ENCODE measurements around the gene KCNH1. TPM values are rescaled to one million over a fixed set of nuclear protein-coding genes. Genes with fewer than 3 reads are reported as not detected.

Gene KCNH1
- total and polyA plus RNA-seq, 10 of the 15 experiments (the other 5 are each of a cell fraction or from before 2014, with no cell fraction given) = 0.02 to 0.04 (median 0.04) TPM; not detected in 7

DNA sequence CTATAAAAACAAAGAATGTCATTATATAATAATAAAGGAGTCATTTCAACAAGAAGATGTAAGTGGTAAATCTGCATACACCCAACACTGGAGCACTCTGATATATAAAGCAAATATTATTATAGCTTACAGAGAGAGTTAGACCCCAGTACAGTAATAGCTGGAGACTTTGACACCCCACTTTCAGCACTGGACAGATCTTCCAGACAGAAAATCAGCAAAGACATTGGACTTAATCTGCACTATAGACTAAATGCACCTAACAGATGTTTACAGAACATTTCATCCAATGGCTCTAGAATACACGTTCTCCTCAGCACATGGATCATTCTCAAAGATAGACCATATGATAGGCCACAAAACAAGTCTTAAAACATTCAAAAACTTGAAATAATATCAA, 20.0 kb upstream of the KCNH1 start:
- Histone ChIP-seq H4K20me1 (ENCODE audit: control insufficient read depth, insufficient read depth) (no peaks in the 10 kb centered on the region), H3K9ac (ENCODE audit: control insufficient read depth, insufficient read depth, low read length) (no peak overlapping the region), H3K27ac (ENCODE audit: control insufficient read depth, insufficient read depth) (no peak overlapping the region), H3K27me3 (replicated peaks in 1 of 2; ENCODE audit: control insufficient read depth in 2 of 2, insufficient read depth in 2 of 2, low read length in 1 of 2) (no peaks in the 10 kb centered on the region), H3K4me2 (ENCODE audit: control insufficient read depth, insufficient read depth) (no peak overlapping the region), H3K36me3 (ENCODE audit: control insufficient read depth in 2 of 2, insufficient read depth in 2 of 2, low read length in 1 of 2) (no peaks in the 10 kb centered on the region), H3K79me2 (ENCODE audit: control insufficient read depth, insufficient read depth, low read length) (no peaks in the 10 kb centered on the region), H2AFZ (ENCODE audit: control insufficient read depth, low read depth, low read length) (no peak overlapping the region), H3K4me1 (ENCODE audit: control insufficient read depth, insufficient read depth, low read length) (no peaks in the 10 kb centered on the region), H3K4me3 (no peak overlapping the region), H3K9me3 (replicated peaks; ENCODE audit: control insufficient read depth, insufficient read depth, low read length) (no peaks in the 10 kb centered on the region)
- BruUV-seq (replicated peaks) = no TSS peak
- in situ Hi-C loops (cut with MboI) (no loop called here), intact Hi-C loops (cut with micrococcal nuclease; ENCODE audit: unreplicated experiment) (no loop called here)
- ATAC-seq (no peak), DNase-seq (ENCODE audit: low read depth, low spot score) (no peak), FAIRE-seq (no peak)
- ChIA-PET POLR2A (no interaction called here), CTCF (interaction anchor here (0.6 to 0.9 kb wide), 3 partner anchors 25 to 1330 kb away, joined by 3 to 4 read pairs (median 4); no protein-coding TSS in a partner anchor), SMC1A (ENCODE audit: uncharacterized antibody, unreplicated experiment) (interaction anchor here (1.1 kb wide), 1 partner anchor 55 kb away, joined by 3 read pairs; no protein-coding TSS in a partner anchor), RAD21 (ENCODE audit: unreplicated experiment) (no interaction called here)
- TF ChIP-seq, protein P1, sequence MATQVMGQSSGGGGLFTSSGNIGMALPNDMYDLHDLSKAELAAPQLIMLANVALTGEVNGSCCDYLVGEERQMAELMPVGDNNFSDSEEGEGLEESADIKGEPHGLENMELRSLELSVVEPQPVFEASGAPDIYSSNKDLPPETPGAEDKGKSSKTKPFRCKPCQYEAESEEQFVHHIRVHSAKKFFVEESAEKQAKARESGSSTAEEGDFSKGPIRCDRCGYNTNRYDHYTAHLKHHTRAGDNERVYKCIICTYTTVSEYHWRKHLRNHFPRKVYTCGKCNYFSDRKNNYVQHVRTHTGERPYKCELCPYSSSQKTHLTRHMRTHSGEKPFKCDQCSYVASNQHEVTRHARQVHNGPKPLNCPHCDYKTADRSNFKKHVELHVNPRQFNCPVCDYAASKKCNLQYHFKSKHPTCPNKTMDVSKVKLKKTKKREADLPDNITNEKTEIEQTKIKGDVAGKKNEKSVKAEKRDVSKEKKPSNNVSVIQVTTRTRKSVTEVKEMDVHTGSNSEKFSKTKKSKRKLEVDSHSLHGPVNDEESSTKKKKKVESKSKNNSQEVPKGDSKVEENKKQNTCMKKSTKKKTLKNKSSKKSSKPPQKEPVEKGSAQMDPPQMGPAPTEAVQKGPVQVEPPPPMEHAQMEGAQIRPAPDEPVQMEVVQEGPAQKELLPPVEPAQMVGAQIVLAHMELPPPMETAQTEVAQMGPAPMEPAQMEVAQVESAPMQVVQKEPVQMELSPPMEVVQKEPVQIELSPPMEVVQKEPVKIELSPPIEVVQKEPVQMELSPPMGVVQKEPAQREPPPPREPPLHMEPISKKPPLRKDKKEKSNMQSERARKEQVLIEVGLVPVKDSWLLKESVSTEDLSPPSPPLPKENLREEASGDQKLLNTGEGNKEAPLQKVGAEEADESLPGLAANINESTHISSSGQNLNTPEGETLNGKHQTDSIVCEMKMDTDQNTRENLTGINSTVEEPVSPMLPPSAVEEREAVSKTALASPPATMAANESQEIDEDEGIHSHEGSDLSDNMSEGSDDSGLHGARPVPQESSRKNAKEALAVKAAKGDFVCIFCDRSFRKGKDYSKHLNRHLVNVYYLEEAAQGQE (IDR thresholded peaks at IDR 0.05; ENCODE audit: low read depth, low read length) = peak; percentile 62; the same call in 1 of the 2 replicates
- no peak for TF ChIP-seq PML (IDR thresholded peaks at IDR 0.05; ENCODE audit: low read length)
- 0% methylated on average over 1 of the region's 1 CpG for WGBS (ENCODE audit: insufficient coverage, insufficient replicate concordance, low lambda C conversion rate, missing lambda C conversion rate)

DNA sequence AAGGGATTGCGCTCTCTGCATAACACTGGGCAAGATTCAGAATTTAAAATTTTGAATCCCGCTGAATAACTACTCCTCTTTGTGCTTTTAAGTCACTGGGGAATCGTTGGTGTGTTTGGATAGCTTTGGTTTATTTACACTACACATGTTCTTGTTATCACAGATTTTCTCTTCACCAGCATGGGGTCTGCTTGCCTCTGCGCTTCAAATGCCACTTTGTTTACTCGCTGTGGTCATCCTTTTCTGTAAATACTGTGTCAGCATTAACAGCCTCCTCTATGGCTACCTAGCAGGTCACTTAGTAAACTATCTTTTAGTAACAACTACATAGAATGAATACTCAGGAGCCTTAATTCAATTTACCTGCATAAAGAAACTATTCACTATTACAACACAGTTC, 14.4 kb upstream of the KCNH1 start:
- no TSS peak for BruUV-seq (replicated peaks)
- no peaks in the 10 kb centered on the region for H3K4me1 ChIP-seq (ENCODE audit: control insufficient read depth, insufficient read depth, low read length)
- ChIA-PET CTCF (no interaction called here), SMC1A (ENCODE audit: uncharacterized antibody, unreplicated experiment) (no interaction called here), RAD21 (ENCODE audit: unreplicated experiment) (no interaction called here), POLR2A (no interaction called here)
- no peak overlapping the region for H3K4me2 ChIP-seq (ENCODE audit: control insufficient read depth, insufficient read depth)
- ATAC-seq (no peak), FAIRE-seq (no peak), DNase-seq (ENCODE audit: low read depth, low spot score) (no peak)
- H2AFZ ChIP-seq (ENCODE audit: control insufficient read depth, low read depth, low read length) = no peak overlapping the region
- intact Hi-C loops (cut with micrococcal nuclease; ENCODE audit: unreplicated experiment) (no loop called here), in situ Hi-C loops (cut with MboI) (no loop called here)
- no peak overlapping the region for H3K27ac ChIP-seq (ENCODE audit: control insufficient read depth, insufficient read depth)
- no peaks in the 10 kb centered on the region for H3K36me3 ChIP-seq (ENCODE audit: control insufficient read depth in 2 of 2, insufficient read depth in 2 of 2, low read length in 1 of 2)
- H3K79me2 ChIP-seq (ENCODE audit: control insufficient read depth, insufficient read depth, low read length) = no peaks in the 10 kb centered on the region
- H4K20me1 ChIP-seq (ENCODE audit: control insufficient read depth, insufficient read depth) = no peaks in the 10 kb centered on the region
- H3K4me3 ChIP-seq = no peak overlapping the region
- H3K27me3 ChIP-seq (replicated peaks in 1 of 2; ENCODE audit: control insufficient read depth in 2 of 2, insufficient read depth in 2 of 2, low read length in 1 of 2) = no peaks in the 10 kb centered on the region
- H3K9ac ChIP-seq (ENCODE audit: control insufficient read depth, insufficient read depth, low read length) = no peak overlapping the region
- 60% methylated on average over 5 of the region's 5 CpGs for WGBS (ENCODE audit: insufficient coverage, insufficient replicate concordance, low lambda C conversion rate, missing lambda C conversion rate)
- H3K9me3 ChIP-seq (replicated peaks; ENCODE audit: control insufficient read depth, insufficient read depth, low read length) = no peaks in the 10 kb centered on the region
- TF ChIP-seq BCL11A (IDR thresholded peaks at IDR 0.05; ENCODE audit: low read depth, low read length) = no peak
- TF ChIP-seq, protein P2, sequence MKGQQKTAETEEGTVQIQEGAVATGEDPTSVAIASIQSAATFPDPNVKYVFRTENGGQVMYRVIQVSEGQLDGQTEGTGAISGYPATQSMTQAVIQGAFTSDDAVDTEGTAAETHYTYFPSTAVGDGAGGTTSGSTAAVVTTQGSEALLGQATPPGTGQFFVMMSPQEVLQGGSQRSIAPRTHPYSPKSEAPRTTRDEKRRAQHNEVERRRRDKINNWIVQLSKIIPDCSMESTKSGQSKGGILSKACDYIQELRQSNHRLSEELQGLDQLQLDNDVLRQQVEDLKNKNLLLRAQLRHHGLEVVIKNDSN (IDR thresholded peaks at IDR 0.05; ENCODE audit: borderline replicate concordance, extremely low read length, insufficient read depth, low read depth, low read length) = no peak
- TF ChIP-seq ZNF207 (IDR thresholded peaks at IDR 0.05; ENCODE audit: borderline replicate concordance) = no peak
- TF ChIP-seq, protein P3, sequence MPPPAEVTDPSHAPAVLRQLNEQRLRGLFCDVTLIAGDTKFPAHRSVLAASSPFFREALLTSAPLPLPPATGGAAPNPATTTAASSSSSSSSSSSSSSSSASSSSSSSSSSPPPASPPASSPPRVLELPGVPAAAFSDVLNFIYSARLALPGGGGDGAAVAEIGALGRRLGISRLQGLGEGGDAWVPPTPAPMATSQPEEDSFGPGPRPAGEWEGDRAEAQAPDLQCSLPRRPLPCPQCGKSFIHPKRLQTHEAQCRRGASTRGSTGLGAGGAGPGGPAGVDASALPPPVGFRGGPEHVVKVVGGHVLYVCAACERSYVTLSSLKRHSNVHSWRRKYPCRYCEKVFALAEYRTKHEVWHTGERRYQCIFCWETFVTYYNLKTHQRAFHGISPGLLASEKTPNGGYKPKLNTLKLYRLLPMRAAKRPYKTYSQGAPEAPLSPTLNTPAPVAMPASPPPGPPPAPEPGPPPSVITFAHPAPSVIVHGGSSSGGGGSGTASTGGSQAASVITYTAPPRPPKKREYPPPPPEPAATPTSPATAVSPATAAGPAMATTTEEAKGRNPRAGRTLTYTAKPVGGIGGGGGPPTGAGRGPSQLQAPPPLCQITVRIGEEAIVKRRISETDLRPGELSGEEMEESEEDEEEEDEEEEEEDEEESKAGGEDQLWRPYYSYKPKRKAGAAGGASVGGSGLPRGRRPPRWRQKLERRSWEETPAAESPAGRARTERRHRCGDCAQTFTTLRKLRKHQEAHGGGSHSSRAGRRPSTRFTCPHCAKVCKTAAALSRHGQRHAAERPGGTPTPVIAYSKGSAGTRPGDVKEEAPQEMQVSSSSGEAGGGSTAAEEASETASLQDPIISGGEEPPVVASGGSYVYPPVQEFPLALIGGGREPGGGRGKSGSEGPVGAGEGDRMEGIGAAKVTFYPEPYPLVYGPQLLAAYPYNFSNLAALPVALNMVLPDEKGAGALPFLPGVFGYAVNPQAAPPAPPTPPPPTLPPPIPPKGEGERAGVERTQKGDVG (CRISPR knock-in tag; IDR thresholded peaks at IDR 0.05) = no peak
- no peak for TF ChIP-seq RB1 (IDR thresholded peaks at IDR 0.05; ENCODE audit: borderline replicate concordance)
- TF ChIP-seq SIX5 (IDR thresholded peaks at IDR 0.05; ENCODE audit: low read depth, low read length, severe bottlenecking) = no peak

Measured in GM12878 (cell line).